GM21528 (cell line): Measurements from ENCODE around the gene RAC2.
"Not testable (repeated sequence)": the region's sequence is repeated elsewhere in the genome, so short reads cannot be mapped to it uniquely, and the experiment has no call there.

Experiments used
- ATAC-seq: cut with Tn5 transposase; IDR thresholded peaks from one replicate; pipeline ENCODE4 v1.9.1; 2021; ENCODE audit warnings: mild to moderate bottlenecking, moderate library complexity; ENCODE audit not compliant: unreplicated experiment, low FRiP score

Gene RAC2

GRCh38 chr22:37237371-37238268, 6.4 kb downstream of the RAC2 start:
- no peak for ATAC-seq

GRCh38 chr22:37235897-37236607, 8.0 kb downstream of the RAC2 start:
- no peak for ATAC-seq

GRCh38 chr22:37234736-37235711, 9.0 kb downstream of the RAC2 start:
- no peak for ATAC-seq

GRCh38 chr22:37233751-37234631, 10.1 kb downstream of the RAC2 start:
- no peak for ATAC-seq

- ATAC-seq, result not testable (repeated sequence)
Measured at GRCh38 chr22:37233371-37233750, 10.7 kb downstream of the RAC2 start.

- ATAC-seq, result no peak
Measured at GRCh38 chr22:37232140-37232998, 11.7 kb downstream of the RAC2 start.

GRCh38 chr22:37231406-37232139, 12.5 kb downstream of the RAC2 start:
- no peak for ATAC-seq

- peak; percentile 36 for ATAC-seq
Measured at GRCh38 chr22:37230673-37231405, 13.2 kb downstream of the RAC2 start.

DNA sequence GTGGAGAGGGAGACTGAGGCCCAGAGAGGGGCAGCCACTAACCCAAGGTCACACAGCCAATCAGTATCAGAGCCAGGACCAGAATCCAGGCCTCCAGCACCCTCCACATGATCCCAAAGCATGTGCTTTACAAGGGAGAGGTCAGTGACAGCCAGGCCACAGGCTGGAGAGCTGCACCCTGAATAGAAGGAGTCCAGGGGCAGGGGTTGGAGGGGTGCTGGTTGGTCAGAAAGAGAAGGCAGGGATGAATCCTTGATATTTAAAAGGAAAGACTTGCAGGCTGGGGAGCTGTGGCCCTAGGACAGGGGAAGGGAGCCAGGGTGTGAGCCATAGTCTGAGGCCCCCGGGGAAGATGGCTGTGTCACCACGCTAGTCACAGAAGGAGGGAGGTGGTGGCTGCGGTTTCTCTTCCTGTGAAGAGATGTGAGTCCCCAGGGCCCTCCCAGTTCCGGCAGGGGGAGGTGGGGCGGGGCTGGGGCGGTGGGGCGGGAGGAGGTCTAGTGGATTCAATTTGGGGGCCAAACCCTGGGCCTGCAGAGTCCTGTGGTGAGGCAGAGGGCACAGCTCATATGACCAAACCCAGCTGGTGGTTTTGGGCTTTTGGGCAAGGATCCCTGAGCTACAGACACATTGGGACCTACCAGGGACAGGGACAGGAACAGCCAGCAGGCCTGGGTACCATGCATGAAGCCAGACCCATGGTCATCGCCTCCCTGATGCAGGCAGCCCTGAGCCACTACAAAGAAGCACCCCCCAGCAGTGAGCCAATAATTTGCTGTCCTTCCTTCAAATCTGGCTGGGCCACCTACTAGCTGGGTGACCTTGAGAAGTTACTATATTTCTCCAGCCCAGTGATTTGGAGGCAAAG, 14.0 kb downstream of the RAC2 start:
- ATAC-seq, result peak; percentile 54

DNA sequence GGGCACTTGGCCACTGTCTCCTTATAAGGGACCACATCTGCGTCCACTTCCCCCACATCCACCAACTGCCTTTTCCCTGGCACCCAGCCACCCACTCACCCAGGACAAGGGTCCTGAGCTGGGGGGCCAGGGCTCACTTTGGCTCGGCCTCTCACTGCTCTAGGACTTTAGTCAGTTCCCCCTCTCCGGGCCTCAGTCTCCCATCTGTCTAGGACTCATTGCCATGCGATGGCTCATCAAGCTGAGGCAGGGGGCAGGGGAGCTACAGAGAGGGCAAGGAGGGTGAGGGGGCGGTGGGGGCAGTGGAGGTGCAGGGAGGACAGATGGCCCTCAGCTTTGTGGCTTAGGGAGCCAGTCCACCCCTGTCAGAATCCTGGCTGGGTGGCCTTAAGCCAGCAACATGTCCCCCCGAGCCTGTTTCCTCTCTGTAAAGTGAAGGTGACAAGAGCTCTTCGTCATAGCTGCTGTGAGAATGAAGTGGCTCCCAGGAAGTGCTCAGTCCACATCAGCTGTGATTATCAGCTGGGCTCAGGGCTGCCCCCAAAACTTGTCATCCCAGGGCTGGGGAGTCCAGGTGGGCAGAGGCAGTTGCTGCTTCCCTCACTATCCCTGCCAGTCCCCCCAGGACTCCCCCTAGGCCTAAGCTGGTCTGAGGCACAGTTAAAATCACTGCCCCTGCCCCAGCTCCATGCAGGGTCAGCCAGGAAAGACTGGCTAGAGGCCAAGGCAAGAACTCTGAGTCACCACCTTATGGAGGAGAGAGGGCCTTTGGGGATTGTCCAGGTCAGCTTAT, 14.9 kb downstream of the RAC2 start:
- no peak for ATAC-seq

GRCh38 chr22:37228106-37229011, 15.7 kb downstream of the RAC2 start:
- ATAC-seq, result no peak

GRCh38 chr22:37226514-37226913, 17.6 kb downstream of the RAC2 start:
- ATAC-seq, result no peak

- no peak for ATAC-seq
Measured at GRCh38 chr22:37226087-37226486, 18.0 kb downstream of the RAC2 start.

GRCh38 chr22:37225481-37225880, 18.6 kb downstream of the RAC2 start:
- ATAC-seq, result no peak
